Measurements from ENCODE around the gene NRCAM.
A peak's percentile ranks its signal among the peaks of the same experiment; 100 is the strongest.

NRCAM gene

DNA sequence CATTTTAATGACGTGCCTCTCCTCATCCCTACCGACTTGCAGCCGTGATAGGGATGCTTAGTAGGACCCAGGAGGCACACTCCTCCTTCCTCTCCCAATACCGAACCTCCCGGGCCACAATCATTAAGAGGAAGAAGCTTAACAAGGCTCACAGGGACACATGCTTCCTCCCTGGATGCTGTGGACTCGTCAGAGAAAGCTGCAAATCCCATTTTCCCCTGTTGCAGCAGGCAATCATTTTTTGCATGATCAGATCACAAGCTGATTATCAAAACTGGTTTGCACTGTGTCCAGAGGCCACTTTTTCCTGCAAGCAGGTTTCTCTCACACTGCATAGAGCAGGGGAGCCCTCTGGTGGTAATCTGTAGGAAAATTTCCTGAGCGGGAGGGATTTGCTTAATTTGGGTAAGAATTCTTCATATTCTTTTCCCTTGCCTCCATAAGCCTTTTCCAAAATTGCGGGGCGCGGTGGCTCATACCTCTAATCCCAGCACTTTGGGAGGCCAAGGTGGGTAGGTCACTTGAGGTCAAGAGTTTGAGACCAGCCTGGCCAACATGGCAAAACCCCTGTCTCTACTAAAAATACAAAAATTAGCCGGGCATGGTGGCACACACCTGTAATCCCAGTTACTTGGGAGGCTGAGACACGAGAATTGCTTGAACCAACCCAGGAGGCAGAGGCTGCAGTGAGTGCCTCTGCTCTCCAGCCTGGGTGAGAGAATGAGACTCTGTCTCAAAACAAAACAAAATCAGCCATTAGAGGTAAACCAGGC, 310.0 kb downstream of the NRCAM start:
- peak; percentile 89 for DNase-seq (ENCODE audit: low read depth, low spot score)
- H3K4me3 ChIP-seq (ENCODE audit: low read depth, low read length), result no peak overlapping the region
- in situ Hi-C loops (cut with HindIII; ENCODE audit: low sequenced_read_pairs), result no loop called here
- TF ChIP-seq, protein P1, sequence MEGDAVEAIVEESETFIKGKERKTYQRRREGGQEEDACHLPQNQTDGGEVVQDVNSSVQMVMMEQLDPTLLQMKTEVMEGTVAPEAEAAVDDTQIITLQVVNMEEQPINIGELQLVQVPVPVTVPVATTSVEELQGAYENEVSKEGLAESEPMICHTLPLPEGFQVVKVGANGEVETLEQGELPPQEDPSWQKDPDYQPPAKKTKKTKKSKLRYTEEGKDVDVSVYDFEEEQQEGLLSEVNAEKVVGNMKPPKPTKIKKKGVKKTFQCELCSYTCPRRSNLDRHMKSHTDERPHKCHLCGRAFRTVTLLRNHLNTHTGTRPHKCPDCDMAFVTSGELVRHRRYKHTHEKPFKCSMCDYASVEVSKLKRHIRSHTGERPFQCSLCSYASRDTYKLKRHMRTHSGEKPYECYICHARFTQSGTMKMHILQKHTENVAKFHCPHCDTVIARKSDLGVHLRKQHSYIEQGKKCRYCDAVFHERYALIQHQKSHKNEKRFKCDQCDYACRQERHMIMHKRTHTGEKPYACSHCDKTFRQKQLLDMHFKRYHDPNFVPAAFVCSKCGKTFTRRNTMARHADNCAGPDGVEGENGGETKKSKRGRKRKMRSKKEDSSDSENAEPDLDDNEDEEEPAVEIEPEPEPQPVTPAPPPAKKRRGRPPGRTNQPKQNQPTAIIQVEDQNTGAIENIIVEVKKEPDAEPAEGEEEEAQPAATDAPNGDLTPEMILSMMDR (IDR thresholded peaks at IDR 0.05; ENCODE audit: low read depth, low read length), result peak; percentile 90

DNA sequence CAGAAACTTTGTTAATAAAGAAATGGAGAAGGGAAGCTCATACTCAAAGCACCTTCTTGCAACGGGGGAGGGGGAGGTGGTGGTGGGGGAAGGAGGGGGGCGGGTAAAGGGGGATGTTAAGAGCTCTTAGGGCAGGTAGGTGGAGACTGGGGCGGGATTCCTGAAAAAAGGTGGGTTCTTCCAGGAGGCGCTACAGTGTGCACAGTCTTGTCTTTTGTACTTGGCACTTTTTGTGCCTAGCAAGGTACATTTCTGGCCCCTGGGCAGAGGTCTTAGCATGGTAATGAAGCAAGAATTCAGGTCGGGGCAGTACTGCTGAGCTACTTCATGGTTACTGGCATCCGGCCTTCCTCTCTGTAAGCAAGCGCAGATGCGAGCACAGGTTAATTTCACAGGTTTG, 310.8 kb downstream of the NRCAM start:
- DNase-seq (ENCODE audit: low read depth, low spot score), result no peak
- TF ChIP-seq, protein P1 (IDR thresholded peaks at IDR 0.05; ENCODE audit: low read depth, low read length), result no peak
- no peak overlapping the region for H3K4me3 ChIP-seq (ENCODE audit: low read depth, low read length)
- in situ Hi-C loops (cut with HindIII; ENCODE audit: low sequenced_read_pairs), result no loop called here

DNA sequence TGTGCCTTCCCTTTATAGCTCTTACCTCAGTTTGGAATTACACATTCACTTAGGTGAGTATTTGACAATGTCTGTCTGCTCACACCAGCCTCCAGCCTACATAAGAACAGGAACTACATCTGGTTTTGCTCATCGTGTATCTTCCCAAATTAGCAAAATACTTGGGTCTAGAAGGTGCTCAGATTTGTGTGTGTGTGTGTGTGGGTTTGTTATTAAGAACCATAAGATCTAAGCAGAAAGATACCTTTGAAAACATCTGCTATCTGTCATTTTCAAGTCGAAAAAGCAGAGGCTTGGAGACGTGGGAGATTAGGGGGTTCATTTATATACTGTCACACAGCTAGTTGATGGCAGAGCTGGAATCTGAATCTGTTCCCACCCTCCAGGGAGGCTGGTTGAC, 311.3 kb downstream of the NRCAM start:
- no peak for DNase-seq (ENCODE audit: low read depth, low spot score)
- TF ChIP-seq, protein P1 (IDR thresholded peaks at IDR 0.05; ENCODE audit: low read depth, low read length), result no peak
- in situ Hi-C loops (cut with HindIII; ENCODE audit: low sequenced_read_pairs), result no loop called here
- no peak overlapping the region for H3K4me3 ChIP-seq (ENCODE audit: low read depth, low read length)

DNA sequence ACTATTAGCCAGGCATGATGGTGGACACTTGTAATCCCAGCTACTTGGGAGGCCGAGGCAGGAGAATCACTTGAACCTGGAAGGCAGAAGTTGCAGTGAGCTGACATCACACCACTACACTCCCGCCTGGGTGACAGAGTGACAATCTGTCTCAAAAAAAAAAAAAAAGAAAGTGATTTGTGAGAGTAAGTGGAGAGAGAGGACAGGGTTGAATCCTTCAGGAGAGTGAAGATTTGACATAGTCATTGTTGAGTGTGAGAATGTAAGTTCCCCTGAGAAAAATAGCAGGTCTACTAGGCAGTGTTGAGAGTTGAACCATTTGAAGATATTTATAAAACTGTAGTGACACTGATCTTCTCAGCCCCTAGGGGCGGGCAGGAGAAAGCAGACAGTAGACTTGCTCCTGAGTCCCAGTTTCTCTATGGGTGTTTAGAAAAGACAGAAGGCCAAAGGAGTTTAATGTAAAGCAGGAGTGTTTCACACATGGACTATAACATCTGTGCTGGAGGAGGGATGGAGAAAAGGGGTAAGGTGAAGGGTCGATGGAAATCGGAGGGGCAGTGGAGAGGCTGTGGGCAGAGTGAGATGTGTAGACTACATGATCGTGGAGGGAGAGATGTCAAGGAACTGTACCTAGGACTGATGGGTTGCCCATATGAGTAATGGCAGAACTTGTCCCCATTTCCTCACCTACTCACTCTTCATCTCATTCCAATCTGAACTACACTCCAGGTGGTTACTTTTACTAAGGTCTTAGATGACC, 312.4 kb downstream of the NRCAM start:
- TF ChIP-seq, protein P1 (IDR thresholded peaks at IDR 0.05; ENCODE audit: low read depth, low read length), result no peak
- DNase-seq (ENCODE audit: low read depth, low spot score), result no peak
- no peak overlapping the region for H3K4me3 ChIP-seq (ENCODE audit: low read depth, low read length)
- in situ Hi-C loops (cut with HindIII; ENCODE audit: low sequenced_read_pairs), result no loop called here

DNA sequence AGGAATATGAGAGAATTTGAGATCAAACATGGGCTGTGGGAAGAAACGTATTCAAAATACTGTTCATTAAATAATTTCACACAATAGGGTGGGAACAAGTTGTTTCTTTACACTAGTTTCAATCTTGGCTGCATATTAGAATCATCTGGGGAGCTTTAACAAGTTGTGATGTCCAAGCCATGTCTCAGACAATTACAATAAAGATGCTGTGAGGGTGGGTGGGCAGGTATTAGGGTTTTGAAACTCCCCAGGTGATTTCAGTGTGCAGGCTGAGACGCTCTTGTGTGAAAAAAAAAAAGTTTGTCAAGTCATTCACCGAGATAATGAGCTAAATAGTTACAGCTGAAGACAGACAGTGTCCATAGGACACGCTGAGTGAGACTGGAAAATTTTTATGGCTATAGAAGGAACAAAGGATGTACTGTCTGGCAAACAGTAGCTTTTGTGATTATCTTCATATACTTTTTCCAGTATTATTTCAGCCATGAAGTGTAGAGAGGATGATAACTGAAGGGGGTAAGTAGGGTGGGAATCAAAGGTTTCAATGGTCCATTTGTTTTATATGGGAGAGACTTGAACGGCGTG, 313.5 kb downstream of the NRCAM start:
- no peak overlapping the region for H3K4me3 ChIP-seq (ENCODE audit: low read depth, low read length)
- TF ChIP-seq, protein P1 (IDR thresholded peaks at IDR 0.05; ENCODE audit: low read depth, low read length), result no peak
- in situ Hi-C loops (cut with HindIII; ENCODE audit: low sequenced_read_pairs), result no loop called here
- DNase-seq (ENCODE audit: low read depth, low spot score), result no peak

DNA sequence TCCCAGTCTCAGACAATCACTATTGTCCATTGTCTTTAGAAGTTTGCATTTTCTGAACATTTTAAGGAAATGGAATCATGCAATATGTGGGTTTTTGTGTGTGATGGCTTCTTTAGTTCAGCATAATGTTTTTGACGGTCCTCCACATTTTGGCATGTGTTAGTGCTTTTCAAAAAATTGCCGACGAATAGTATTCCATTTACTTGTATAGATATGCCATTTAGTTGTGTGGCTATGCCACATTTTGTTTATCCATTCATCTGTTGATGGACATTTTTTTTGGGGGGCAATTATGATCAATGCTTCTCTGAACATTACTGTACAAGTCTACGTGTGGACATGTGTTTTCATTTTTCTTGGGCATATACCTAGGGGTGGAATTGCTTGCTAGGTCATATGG, 314.1 kb downstream of the NRCAM start:
- TF ChIP-seq, protein P1 (IDR thresholded peaks at IDR 0.05; ENCODE audit: low read depth, low read length), result no peak
- H3K4me3 ChIP-seq (ENCODE audit: low read depth, low read length), result no peak overlapping the region
- DNase-seq (ENCODE audit: low read depth, low spot score), result no peak
- in situ Hi-C loops (cut with HindIII; ENCODE audit: low sequenced_read_pairs), result no loop called here
